ENCODE measurements around the gene TK1.

Gene TK1

DNA sequence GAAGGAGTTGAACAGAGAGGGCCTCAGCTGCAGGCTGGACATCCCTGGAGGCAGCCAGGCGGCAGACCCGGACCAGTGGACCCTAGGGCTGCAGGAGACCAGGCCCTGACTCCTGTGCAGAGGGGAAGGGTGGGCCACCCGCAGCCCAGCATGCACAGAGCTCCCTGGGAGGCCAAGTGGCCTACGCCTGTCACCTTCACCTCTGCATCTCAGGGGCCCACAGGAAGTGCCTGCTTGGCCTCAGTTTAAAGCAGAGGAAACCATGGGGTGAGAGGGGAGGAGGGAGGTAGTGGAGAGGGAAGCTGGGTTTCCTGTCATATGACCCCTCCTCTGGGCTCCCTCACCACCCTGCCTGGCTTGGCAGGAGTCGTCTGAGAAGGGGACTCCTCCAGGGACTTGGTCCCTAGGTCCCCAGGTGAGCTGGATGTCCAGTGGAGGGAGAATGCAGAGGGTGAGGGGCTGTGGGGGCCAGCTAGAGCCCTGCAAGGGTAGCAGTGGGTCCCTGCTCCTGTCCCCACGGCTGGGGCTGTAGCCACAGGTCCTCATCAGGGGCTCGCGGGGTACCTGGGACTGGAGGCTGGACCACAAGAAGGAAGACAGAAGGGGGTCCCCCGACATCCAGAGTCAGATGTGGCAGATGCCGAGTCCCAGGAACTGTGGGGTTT is 56.3 kb downstream of the TK1 start, which contains the start of gene TMC8:
TSS of gene TMC8 (plus strand) at position 335 of the 665 bp plus-strand sequence. CDS start 818 bp downstream, outside the sequence.
- no peak within 1 kb of the TSS for H3K4me3 ChIP-seq (ENCODE audit: control insufficient read depth, low read depth, low read length)
- TF ChIP-seq, protein P1, sequence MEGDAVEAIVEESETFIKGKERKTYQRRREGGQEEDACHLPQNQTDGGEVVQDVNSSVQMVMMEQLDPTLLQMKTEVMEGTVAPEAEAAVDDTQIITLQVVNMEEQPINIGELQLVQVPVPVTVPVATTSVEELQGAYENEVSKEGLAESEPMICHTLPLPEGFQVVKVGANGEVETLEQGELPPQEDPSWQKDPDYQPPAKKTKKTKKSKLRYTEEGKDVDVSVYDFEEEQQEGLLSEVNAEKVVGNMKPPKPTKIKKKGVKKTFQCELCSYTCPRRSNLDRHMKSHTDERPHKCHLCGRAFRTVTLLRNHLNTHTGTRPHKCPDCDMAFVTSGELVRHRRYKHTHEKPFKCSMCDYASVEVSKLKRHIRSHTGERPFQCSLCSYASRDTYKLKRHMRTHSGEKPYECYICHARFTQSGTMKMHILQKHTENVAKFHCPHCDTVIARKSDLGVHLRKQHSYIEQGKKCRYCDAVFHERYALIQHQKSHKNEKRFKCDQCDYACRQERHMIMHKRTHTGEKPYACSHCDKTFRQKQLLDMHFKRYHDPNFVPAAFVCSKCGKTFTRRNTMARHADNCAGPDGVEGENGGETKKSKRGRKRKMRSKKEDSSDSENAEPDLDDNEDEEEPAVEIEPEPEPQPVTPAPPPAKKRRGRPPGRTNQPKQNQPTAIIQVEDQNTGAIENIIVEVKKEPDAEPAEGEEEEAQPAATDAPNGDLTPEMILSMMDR (IDR thresholded peaks at IDR 0.05; ENCODE audit: control insufficient read depth, insufficient read depth, low read depth, low read length, missing control alignments), result no peak
- DNase-seq (ENCODE audit: low read depth), result no peak

DNA sequence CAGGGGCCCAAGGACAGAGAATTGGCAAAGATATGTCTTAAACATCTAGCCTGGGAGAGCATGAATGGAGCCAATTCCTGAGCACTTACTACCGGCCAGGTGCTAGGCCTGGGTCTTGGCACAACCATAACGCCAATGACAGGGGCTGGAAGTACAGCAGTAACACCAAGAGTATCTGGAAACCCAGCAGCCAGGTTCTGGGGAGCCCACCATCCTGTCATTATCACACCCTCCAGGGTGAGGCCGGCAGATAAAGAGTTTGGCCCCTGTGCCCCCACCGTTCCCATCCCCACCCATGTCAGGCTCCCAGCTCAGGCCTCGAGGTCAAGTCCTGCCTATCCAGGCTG is 56.8 kb downstream of the TK1 start:
- no peak overlapping the region for H3K4me3 ChIP-seq (ENCODE audit: control insufficient read depth, low read depth, low read length)
- DNase-seq (ENCODE audit: low read depth), result no peak
- TF ChIP-seq, protein P1 (IDR thresholded peaks at IDR 0.05; ENCODE audit: control insufficient read depth, insufficient read depth, low read depth, low read length, missing control alignments), result no peak

DNA sequence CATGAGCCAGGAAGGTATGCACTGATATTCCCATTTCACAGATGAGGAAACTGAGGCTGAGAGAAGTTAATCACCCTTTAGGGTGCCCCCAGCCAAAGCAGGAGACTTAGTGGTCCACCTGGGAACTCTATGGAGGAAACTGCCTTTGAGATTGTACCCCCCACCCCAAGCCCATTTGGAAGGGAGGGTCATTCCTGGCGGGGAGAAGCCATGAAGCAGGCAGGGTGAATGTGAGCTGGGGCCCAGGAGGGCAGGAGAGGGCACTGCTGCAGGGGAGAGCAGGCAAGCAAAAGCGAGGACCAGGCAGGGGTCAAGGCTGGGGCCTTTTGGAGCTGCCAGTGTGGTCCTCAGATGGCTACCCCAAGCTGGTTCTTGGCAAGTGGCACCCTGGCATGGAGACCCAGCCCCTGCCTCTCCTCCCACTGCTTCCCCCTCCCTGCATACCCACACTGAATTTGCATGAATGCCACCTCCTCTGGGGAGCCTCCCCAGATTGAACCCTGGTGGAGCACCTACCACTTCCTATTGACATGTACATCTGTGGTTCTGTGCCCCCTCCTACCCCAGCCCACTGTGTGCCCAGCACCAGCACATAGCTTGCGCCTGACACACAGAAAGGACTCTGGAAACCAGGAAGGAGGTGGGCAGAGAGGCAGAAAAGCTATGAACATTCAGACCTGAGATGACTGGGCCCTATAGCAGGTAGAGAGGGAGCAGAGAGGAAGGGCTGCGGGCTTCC is 57.3 kb downstream of the TK1 start:
- TF ChIP-seq, protein P1 (IDR thresholded peaks at IDR 0.05; ENCODE audit: control insufficient read depth, insufficient read depth, low read depth, low read length, missing control alignments), result no peak
- DNase-seq (ENCODE audit: low read depth), result no peak
- H3K4me3 ChIP-seq (ENCODE audit: control insufficient read depth, low read depth, low read length), result no peak overlapping the region

DNA sequence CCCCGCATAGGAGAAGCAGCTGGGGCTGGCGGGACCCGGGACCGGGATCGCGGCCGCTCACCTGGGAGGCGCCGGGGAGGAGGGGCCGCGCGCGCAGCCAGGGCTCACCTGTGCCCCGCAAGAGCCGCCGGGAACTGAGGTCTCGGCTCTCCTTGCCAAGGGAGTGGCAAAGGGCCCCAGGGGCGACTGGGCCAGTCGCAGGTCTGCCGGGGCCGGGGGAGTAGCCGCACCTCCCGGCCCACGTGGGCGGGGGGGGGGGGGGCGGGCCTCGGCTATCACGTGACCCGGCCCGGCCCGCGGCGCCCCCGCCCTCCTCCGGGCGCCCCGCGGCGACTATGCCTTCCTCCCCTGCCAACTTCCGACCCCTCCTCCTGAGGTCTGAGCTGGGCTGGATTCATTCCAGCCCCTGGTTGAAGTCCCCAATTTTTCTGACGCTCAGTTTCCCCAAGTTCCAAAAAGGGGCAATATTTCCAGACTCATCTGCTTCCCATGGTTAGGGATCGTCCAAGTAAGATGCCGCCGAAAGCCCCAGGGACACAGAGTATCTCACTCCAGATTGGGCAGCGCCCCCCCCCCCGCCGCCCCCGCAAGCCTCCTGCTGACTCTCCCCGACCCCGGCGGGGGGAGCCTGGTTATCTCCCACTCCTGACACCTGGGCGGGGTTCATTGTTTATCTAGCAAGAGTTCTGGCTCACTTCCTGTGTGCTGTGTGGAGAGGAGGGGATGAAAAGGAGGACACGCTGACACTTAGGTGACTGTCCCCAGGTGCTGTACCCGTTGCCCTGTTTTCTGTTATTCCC is 58.1 kb downstream of the TK1 start, which contains the start of gene TMC6:
TSS of gene TMC6 (minus strand) at position 205 of the 800 bp plus-strand sequence. CDS start 1,923 bp downstream, outside the sequence.
- H3K4me3 ChIP-seq (ENCODE audit: control insufficient read depth, low read depth, low read length), result peak within 1 kb of the TSS; percentile 38
- no peak for DNase-seq (ENCODE audit: low read depth)
- TF ChIP-seq, protein P1 (IDR thresholded peaks at IDR 0.05; ENCODE audit: control insufficient read depth, insufficient read depth, low read depth, low read length, missing control alignments), result no peak

DNA sequence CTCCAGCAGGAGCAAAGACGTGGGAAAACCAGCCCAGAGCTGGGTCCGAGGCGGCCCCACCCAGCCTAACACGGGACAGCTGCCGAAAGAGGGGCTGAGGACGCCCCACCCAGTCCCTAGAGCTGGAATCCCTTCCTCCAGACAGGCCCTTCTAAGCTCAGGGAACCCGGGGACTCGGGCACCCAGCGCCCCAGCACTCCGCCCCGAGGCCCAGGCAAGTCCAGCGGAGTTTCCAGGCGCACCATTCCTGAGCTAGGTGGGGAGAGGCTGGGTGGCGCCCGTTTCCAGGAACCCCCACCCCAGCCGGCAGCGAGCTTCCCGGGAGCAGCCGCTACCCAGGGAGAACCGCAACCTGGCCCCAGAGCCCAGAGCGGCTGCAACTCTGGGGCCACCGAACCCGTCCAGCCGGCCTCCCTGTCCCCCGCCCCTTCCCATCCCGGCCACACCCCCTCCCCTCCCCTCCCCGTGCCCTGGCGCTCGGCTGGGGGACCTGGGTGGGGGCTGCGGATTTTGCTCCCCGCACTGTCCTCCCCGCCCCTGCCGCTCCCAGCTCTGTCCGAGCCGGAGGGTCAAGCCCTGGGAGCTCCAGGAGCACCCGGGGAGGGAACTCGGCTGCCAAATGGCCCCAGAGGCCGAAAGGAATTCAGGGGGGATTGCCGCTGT is 58.8 kb downstream of the TK1 start:
- TF ChIP-seq, protein P1 (IDR thresholded peaks at IDR 0.05; ENCODE audit: control insufficient read depth, insufficient read depth, low read depth, low read length, missing control alignments), result no peak
- H3K4me3 ChIP-seq (ENCODE audit: control insufficient read depth, low read depth, low read length), result peak overlapping the region; percentile 38
- no peak for DNase-seq (ENCODE audit: low read depth)
